Measurements from ENCODE around the gene DTX4.

The DTX4 gene

DNA sequence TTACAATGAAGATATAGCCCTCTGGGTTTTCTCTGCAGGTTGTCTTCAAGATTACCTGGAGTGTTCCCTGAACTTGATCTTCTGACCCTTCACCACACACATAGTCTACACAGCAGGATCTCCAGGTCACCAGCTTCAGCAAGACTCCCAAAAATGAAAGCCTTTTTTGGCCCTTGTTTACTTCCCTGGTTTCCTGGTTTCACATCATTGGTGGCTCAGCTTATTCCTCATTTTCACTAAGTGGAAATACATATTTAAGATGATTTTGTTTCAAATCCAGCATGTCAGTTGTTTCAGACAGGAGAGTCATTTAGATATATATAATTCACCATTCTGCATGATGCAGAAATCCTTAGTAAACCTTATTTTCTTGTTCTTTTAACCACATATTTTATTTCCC, 82.4 kb downstream of the DTX4 start:
- H3K27me3 Mint-ChIP-seq (ENCODE audit: low read depth, poor library complexity) = peaks cover 3% of the 10 kb centered on the region
- no peak for DNase-seq
- no peaks in the 10 kb centered on the region for H3K4me1 Mint-ChIP-seq
- no peak overlapping the region for H3K4me3 Mint-ChIP-seq
- H3K27ac Mint-ChIP-seq = no peak overlapping the region
- TF ChIP-seq, protein P1, sequence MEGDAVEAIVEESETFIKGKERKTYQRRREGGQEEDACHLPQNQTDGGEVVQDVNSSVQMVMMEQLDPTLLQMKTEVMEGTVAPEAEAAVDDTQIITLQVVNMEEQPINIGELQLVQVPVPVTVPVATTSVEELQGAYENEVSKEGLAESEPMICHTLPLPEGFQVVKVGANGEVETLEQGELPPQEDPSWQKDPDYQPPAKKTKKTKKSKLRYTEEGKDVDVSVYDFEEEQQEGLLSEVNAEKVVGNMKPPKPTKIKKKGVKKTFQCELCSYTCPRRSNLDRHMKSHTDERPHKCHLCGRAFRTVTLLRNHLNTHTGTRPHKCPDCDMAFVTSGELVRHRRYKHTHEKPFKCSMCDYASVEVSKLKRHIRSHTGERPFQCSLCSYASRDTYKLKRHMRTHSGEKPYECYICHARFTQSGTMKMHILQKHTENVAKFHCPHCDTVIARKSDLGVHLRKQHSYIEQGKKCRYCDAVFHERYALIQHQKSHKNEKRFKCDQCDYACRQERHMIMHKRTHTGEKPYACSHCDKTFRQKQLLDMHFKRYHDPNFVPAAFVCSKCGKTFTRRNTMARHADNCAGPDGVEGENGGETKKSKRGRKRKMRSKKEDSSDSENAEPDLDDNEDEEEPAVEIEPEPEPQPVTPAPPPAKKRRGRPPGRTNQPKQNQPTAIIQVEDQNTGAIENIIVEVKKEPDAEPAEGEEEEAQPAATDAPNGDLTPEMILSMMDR (IDR thresholded peaks at IDR 0.05) = no peak
- no peaks in the 10 kb centered on the region for H3K9me3 Mint-ChIP-seq
- no peaks in the 10 kb centered on the region for H3K36me3 Mint-ChIP-seq (ENCODE audit: low read depth)

DNA sequence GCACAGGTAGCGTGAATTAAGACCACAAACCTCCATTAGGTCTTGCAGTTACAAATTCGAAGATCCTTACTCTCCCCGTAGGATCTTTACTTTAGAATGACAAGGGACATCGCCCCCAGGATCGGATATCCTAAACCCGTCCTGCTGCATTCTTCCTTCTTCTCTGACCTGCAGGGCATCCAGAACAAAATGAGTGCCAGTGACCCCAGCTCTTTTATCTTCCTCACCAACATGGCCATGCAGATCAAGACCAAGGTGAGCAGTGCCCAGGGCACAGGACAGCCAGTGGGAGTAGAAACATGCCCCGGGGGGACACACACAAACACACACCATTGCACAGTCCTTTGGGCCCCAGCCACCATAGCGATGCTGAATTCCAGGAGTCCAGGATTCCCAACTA, 83.3 kb downstream of the DTX4 start:
- H3K4me1 Mint-ChIP-seq = no peaks in the 10 kb centered on the region
- no peak overlapping the region for H3K27ac Mint-ChIP-seq
- H3K9me3 Mint-ChIP-seq = no peaks in the 10 kb centered on the region
- no peak overlapping the region for H3K4me3 Mint-ChIP-seq
- peaks cover 5% of the 10 kb centered on the region for H3K27me3 Mint-ChIP-seq (ENCODE audit: low read depth, poor library complexity)
- no peaks in the 10 kb centered on the region for H3K36me3 Mint-ChIP-seq (ENCODE audit: low read depth)
- no peak for DNase-seq
- TF ChIP-seq, protein P1 (IDR thresholded peaks at IDR 0.05) = no peak
